HG03108 (cell line): ENCODE data around the gene ZNF580.

Source experiments
- ATAC-seq: cut with Tn5 transposase; IDR thresholded peaks from one replicate; pipeline ENCODE4 v1.9.1; 2021; ENCODE audit warnings: moderate library complexity; ENCODE audit not compliant: unreplicated experiment

Gene ZNF580

DNA sequence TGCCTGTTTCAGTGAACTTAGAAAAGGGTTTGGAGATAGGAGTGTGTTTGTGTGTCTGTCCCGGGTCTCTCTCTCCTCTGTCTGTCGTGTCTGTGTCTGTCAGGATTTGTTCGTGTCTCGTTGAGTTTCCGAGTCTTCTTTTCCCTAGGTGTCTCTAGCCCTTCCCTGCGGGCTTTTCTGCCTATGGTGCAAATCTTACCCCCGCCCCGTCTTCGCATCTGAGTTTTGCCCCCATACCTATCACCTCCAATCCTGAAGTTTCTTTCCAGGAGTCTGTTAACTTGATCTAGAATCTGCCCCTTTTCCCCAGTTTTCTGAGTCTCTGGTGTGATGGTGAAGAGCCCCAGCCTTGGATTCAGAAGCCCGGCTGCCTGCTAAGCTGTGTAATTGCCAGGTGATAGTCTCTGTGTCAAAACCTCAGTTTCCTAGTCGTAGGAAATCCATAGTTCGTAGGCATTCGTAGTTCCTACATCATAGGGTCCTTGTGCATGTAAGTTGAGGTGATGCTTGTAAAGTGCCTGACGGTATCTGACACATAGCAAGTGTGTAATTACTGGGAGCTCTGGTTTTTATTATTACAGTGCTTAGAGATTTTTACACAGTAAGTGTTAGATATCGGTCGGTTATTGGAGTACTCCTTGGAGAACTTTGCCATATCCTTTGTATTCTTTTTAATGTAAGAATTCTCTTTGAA, 35.0 kb downstream of the ZNF580 start:
- no peak for ATAC-seq

DNA sequence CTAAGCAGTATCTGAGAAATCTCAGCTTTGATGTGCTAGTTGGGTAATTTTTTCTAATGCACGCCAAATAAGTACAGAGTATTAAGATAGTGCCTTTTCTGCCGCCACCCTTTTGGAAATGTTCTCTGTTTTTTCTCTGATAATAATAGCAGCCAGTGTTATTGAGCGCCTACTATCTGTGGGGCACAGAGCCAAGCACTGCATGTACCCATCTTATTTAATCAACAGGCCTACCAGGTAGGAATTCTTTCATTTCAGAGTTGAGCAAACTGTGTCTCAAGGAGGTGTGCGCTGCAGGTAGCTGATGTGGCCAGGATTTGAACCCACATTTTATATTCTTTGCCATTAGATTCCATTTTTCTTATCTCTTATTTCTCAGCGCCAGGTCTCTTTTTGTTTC, 35.6 kb downstream of the ZNF580 start:
- ATAC-seq: no peak

DNA sequence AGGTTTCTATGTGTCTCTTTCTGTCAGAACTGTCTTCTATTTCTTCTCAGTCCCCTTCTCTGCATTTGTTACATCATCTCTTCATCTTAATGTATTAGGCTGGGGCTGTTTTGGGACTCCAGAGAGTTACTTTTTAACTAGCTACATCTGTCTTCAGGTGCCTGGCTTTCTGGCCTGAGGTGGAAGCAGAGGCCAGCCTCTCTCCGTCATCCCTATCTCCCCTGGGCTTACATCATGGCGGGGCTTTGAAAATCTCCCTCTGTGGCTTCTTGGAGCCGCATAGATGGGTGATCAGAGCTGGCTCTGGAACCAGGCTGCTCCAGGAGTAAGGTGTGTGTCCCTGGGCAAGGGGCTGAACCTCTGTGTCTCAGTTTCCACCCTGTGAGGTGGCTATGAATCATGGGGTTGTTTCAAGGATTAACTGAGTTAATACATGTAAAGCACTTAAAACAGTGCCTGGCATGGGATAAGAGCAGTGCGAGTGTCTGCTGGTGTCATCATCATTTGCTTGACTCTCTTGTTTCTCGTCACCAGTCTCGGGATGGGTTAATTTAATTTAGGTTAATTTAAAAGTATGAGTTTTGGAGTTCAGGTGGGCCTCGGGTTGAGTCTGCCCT, 36.2 kb downstream of the ZNF580 start:
- no peak for ATAC-seq

DNA sequence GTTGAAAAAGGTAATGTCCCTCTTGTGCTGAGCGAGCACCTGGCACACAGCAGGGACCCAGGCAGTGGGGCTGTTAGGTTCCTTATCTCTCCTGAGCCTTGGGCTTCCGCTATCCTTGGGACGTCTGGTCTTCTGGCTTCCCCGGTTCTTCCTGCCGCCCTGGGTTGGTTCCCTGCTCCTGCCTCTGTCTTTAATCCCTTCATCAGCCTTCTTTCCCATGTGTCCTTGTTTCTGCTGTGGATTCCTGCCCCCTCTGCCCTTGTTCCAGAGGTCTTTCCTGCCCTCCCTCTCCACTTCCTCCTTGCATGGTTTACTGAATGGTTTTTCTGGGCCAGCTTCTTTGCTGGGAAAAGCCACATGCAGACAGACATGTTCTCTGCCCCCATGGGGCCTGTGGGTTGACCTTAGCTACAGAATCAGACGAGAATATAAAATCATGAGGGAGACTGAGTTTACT, 36.8 kb downstream of the ZNF580 start:
- no peak for ATAC-seq

DNA sequence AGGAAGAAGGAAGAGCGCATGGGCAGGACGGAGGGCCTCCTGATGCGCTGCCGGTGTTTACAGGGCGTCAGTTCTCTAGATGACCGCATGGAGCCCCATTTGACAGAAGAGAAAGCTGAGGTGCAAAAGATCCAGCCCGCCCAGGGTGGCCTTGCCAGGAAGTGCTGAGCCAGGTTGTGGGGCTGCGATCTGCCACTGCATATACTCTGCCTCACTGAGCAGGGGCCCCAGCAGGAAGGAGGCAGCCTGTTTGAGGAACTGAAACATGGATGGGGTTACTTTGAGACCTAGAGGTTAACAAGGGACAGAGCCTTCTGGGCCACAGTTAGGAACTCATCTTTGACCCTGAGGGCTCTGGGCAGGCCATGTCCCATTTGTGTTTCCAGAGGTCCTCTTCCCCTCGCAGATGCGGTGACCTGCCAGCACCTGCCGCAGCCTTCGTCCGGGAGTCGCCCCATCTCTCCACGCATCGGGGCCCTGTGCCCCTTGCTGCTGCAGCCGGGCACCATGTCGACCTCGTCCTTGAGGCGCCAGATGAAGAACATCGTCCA, 37.4 kb downstream of the ZNF580 start:
- ATAC-seq: peak; percentile 66

DNA sequence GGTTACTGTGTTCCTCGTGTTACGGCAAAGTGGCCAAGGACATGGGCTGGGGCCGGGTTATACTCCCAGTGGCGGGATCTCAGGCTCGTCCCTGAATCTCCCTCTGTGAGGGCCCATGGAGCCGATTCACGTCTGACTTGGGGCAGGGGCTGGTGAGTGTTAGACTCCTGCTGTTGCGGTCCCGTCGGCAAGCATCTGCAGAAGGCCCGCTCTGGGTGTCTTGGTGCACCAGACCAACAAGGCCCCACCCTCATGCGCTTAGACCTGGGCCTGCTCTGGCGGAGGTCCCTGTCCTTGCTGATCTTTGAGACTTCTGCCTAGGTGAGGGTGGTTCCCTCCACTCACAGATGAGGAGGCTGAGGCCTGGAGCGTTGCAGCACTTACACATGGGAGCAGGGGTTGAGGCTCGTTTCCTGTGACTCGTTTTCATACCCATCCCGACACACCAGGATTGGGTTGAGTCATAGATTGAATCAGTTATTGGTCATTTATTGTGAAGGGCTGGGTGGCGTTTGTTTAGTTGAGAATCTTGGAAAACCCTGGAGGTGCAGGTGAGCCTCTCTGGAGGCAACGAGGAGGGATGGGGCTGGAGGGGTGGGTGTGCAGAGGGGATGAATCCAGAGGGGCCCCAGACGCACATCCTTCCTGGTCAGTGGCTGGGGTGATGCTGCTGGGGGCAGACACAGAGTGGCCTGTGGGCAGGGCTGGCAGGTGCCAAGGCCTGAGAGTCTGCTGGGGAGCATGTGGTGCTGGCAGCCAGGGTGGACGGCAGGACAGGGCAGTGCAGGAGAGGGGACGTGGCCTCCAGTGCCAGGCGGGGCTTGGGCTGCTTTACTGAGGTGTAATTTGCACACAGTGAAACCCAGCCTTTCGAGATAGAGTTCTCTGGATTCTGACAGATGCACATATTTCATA, 38.8 kb downstream of the ZNF580 start:
- ATAC-seq: no peak

DNA sequence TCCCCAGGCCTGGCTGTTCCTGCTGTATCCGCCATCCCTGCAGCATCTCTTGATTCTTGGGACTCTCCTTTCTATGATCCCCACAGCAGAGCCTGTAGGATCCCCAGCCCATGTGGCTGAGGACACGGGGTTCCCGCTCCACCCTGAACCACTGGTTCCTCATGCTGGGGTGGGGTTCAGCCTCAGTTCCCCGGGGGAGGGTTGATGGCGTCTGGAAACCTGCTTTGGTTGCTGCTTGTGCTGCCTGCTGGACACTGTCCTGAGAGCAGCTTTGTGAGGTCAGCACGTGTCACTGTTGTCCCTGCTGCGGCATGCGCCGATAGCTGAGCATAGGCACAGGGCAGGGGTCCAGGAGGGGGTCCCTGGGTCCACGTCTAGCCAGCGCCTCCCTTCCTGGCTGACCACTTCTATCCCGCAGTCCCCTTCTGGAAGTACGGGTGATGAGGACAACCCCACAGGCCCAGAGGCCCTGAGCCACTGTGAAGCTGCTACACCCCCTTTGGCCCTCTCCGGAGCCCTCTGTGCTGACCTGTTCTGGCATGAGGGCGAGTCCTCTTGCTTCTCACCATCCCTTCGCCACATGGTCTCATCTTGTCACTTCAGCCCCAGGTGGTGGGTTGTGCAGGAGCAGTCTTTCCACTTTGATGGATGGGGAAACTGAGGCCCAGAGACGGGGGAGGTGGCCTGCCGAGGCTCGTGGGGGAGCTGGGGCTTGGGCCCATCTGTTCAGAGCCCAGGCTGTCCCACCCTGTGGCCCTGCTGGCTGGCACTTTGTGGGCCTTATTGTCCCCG, 39.7 kb downstream of the ZNF580 start:
- no peak for ATAC-seq

DNA sequence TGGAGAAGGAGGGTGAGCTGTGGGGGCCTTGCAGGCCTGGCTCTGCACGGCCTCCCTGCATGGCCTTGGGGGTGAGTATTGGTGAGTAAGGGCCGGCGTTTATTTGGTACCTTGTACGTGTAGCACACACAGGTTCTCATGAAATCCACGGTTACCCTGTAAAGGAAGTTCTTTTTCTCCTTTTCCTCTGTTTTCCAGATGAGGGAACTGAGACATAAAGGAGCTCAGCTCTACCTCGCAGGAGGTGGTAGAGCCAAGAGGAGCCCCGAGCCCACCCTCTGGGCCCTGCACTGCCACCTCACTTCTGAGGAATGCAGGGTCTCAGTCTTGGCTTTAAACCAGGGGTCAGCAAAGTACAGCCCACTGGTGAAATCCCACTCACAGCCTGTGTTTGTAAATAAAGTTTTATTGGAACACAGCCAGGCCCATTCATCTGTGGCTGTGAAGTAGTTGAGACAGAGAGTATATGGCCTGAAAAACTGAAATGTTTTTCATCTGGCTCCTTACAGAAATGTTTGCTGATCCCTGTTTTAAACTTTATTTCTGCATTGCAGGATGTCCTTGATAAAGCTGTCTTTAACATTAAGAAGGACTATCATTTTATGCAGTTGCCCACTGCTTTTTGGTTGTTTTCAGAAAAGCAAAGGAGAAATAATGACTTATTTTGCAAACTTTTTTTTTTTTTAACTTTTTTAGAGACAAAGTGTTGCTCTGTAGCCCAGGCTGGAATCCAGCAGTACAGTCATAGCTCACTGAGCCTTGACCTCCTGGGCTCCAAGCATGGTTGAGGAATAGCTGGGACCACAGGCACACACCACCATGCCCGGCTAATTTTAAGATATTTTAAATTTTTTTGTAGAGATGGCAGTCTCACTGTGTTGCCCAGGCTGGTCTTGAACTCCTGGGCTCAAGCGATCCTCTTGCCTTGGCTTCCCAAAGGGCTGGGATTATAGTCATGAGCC, 40.6 kb downstream of the ZNF580 start:
- ATAC-seq: no peak

DNA sequence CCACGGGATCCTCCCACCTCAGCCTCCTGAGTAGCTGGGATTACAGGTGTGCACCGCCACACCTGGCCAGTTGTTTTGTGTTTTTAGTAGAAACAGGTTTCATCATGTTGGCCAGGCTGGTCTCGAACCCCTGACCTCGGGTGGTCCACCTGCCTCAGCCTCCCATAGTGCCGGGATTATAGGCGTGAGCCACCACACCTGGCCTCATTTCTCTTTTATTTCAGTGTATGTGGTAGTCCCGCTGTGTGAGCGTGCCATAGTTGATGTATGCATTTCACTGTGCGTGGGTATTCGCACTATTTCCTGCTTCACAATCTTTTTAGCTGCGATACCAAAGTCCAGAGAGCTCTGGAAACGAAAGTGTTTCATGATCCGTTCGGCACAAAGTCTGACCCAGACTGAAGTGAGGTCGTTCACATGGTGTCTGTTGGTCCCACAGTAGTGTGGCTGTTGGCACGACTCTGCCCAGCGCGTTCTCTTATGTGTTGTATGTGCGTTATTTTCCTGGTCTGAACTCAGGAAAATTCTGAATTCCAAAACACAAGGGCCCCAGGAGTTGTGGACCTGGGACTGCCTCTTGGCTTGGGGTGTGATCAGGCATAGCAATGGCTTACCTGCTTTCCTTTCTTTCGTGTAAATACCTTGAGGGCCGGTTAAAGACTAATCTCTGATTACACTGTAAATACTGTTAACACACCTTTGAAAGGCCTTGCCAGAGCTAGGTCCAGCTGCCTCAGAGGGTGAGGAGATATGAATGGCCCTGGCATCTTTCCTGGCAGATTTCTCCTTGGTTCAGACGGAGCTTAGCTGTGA, 42.9 kb downstream of the ZNF580 start:
- no peak for ATAC-seq

DNA sequence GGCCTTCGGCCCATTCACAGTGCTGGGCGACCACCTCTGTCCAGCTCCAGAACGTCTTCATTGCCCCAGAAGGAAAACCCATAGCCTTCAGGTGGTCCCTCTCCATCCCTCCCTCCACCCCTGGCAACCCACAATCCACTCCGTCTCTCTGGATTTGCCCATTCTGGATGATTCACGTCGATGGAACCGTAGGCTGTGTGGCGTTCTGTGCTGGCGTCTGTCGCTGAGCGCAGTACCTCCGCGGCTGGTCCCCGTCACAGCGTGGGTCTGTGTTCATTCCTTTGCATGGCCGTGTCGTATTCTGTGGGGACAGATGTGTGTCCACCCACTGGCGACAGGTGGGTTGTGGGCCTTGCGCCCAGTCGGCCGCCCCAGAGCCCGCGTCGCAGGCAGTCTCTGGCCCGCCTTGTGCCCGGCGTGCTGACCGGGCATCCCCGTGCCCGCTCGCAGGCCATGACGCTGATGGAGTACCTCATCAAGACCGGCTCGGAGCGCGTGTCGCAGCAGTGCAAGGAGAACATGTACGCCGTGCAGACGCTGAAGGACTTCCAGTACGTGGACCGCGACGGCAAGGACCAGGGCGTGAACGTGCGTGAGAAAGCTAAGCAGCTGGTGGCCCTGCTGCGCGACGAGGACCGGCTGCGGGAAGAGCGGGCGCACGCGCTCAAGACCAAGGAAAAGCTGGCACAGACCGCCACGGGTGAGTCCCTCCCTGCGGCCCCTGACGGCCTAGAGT, 44.3 kb downstream of the ZNF580 start:
- no peak for ATAC-seq

DNA sequence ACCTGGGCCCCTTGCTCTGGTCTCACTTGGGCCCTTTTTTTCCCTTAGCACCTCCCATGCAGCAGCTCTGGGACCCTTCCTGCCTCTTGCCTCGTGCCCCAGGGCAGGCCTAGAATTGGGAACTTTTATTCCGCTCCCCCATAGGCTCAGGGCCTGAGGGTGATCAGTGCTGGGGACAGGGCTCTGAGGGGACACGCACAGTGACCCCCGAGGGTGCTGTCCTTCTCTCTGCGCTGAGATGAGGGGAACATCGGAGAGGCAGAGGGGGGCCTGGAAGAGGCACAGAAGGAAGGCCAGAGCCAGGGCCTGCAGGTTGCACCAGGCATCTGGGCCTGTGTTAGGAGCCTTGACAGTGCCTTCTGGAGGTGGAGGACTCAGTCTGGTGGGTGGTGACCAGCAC, 45.0 kb downstream of the ZNF580 start:
- ATAC-seq: no peak

DNA sequence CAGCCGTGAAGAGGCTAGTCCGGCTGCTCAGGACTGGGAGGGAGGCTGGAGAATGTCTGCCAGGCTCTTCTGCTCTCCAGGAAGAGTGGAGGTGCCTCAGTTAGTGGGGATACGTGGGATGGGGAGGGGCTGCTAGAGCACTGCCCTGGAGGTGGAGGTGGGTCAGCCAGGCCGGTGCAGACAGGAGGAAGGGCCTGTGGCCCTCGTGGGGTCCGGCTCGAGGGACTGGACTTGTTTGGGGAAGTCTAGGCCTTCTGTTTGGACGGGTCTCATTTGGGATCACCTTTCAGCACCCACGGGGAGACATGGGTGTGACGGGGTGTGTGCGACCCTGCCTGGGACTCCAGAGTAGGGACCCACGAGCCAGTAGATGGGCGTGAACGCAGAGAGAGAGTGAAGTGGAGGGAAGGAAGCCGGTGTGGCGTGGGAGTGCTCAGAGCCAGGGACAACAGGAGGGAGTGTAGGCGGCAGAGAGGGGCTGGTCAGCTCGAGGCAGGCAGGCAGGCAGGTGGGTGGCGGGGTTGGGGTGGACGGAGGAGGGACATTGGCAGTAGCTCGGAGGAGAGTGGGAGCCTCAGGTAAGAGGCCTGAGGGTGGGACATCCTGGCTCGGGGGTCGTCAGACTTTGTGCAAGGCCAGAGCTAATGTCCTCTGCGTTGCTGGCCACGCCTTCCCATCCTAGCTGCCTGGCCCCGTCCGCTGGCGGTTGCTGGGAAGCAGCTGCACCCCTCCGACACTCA, 45.7 kb downstream of the ZNF580 start:
- ATAC-seq: no peak

DNA sequence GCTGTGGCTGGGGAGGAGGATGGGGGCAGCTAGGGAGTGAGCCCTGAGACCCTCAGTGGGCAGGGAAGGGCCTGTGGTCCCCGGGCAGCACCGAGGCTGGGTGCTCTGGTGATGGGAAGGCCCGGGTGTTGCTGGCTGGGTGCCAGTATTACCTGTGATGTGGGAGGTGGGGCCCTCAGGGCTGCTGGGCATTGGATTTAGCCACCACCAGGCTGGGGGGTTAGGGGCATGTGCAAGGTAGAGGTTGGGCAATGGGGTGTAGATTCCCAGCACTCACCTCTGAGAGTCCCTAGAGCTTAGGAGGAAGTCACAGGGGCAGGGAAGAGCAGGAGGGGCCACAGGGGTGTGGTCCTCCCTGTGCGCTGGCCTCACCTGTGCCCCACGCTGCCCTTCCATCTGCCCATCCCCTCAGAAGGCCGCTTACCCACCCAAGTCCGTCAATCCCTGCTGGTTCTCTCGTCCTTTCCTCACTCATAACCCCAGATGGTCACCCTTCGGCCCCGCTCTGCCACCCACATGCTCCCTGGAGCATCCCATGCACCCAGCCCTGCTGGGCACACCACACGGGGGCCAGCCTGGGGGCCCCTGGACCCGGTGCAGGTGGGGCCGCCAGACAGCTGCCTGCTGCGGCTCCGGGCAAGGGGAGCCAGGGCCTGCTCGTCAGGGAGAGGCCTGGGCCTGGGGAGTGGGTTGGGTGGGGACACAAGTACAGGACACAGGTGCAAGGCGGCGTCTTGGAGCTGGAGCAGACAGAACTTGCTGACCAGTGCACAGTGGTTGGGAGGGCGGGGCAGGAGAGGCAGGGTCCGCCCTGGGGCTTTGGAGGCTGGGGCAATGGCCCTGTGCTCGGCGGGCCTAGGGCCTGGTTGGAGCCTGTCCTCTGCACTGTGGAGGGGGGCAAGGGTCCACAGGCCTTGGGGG, 46.7 kb downstream of the ZNF580 start:
- no peak for ATAC-seq

DNA sequence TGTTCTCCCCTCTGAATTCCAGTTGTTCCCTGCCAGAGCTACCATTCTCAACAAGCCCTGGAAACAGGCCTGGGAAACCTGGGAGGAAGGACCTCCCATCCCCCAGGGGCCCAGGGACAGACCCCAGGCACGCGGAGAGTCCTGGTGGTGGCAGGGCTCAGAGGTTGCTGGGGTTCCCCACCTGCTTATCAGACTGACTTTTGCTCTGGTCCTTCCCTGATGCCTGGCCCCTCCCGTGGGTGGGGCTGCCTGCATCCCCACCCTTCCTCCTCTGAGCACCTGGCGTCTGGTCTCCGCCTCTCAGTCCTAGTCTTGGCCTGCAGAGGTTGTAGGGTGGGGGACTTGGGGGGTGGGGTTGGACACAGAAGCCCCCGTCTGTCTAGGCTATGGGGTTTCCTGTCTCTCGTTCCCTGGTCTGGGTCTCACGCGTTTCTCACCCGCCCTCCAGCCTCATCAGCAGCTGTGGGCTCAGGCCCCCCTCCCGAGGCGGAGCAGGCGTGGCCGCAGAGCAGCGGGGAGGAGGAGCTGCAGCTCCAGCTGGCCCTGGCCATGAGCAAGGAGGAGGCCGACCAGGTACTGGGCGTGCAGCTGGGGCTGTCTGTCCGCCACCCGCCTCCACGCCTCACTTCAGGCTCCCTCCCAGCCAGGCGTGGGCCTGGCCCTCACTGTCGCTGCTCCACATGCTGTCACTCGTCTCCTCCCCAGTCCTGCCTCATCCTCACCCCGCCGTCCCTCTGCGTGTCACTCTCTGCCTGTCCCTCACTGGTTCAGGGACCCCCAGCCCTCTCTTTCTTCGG, 47.8 kb downstream of the ZNF580 start:
- ATAC-seq: no peak

DNA sequence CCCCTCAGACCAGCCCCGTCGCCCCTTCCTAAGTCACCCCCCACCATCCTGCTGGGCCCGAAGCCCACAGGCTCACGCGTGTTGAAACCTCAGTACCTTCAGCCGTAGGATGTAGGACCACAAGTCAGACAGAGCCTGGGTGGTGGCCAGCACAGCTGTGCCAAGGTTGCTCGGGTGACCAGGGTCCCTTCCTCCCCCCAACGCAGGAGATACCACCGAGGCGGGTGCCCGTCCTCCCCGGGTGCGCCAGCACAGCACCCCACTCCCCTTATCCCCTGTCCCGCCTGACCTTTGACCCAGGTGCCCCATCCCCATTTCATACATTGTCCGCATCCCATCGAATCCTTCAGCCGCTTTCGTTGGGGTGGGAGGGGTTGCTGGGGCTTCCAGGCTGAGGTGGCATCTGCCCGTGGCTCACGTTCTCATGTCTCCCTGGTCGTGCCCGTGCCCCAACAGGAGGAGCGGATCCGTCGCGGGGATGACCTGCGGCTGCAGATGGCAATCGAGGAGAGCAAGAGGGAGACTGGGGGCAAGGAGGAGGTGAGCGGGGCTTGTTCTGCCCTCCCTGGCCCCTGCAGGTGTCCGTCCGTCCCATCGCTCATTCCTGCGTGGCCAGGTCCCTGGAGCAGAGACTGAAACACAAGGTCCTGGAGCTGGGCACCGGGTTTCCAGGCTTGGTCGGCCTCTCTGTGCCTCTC, 48.8 kb downstream of the ZNF580 start:
- ATAC-seq: no peak
